ENCODE results near the gene SLC47A2.
"Not testable (repeated sequence)": the region's sequence is repeated elsewhere in the genome, so short reads cannot be mapped to it uniquely, and the experiment has no call there.

The SLC47A2 gene

DNA sequence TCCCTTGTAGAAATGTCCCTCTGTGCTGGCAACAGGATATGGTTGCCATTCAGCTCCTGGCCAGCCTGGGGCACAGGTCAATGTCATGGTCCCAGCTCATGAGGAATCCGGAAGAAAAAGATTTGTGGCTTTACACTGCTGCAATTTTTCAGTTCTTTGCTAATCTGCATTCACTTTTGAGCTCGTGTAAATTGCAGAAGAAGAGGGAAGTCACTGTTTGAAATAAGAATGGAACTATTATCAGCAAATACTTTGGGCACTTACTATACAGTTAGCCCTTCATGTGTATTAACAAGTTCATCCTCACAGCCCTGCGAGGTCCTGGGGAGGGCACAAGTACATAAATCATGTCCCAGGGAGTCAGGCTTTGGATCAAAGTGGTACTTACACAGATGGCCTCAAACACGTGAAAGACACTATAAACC lies 14.2 kb downstream of the SLC47A2 start:
- 86% methylated on average over 4 of the region's 4 CpGs for WGBS
- H3K4me3 ChIP-seq (ENCODE audit: low read length): no peak overlapping the region

DNA sequence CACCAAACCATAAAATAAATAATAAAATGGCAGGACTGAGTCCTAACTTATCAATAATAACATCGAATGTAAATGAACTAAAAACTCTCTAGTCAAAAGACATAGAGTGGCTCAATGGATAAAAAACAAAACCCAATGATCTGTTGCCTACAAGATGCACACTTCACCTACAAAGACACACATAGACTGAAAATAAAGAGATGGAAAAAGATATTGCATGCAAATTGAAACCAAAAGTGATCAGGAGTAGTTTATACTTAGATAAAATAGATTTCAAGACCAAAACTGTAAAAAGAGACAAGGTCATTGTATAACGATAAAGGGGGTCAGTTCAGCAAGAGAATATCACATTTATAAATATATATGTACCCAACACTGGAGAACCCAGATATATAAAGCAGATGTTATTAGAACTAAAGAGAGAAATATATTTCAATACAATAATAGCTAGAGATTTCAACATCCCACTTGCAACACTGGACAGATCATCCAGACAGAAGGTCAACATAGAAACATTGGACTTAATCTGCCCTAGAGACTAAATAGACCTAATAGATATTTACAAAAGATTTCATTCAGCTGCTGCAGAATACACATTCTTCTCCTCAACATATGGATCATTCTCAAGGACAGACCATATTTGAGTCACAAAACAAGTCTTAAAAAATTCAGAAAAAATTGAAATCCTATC lies 29.8 kb downstream of the SLC47A2 start:
- no peak overlapping the region for H3K27ac ChIP-seq (ENCODE audit: low read depth, low read length)
- peaks cover 19% of the 10 kb centered on the region; the same call in 1 of the 2 replicates for H3K9me3 ChIP-seq (ENCODE audit: insufficient read depth, low read depth, low read length)
- peaks cover 11% of the 10 kb centered on the region; the same call in 1 of the 2 replicates for H3K36me3 ChIP-seq (ENCODE audit: insufficient read depth, low read length)
- no peaks in the 10 kb centered on the region for H3K4me1 ChIP-seq (ENCODE audit: insufficient read depth, low read length)
- H3K27me3 ChIP-seq (ENCODE audit: insufficient read depth, low read length): no peaks in the 10 kb centered on the region
- H3K9ac ChIP-seq (ENCODE audit: low read depth, low read length): no peak overlapping the region
- WGBS: no CpG with 5 or more reads among the region's 2 CpGs
- no peak overlapping the region for H3K4me3 ChIP-seq (ENCODE audit: low read length)

More for the DNA sequence above, 14.2 kb downstream of the SLC47A2 start:
- Histone ChIP-seq H3K9ac (ENCODE audit: low read depth, low read length) (no peak overlapping the region), H3K9me3 (ENCODE audit: insufficient read depth, low read depth, low read length) (no peaks in the 10 kb centered on the region), H3K27me3 (ENCODE audit: insufficient read depth, low read length) (no peaks in the 10 kb centered on the region), H3K27ac (ENCODE audit: low read depth, low read length) (no peak overlapping the region), H3K36me3 (ENCODE audit: insufficient read depth, low read length) (no peaks in the 10 kb centered on the region), H3K4me1 (ENCODE audit: insufficient read depth, low read length) (peaks cover 20% of the 10 kb centered on the region)

DNA sequence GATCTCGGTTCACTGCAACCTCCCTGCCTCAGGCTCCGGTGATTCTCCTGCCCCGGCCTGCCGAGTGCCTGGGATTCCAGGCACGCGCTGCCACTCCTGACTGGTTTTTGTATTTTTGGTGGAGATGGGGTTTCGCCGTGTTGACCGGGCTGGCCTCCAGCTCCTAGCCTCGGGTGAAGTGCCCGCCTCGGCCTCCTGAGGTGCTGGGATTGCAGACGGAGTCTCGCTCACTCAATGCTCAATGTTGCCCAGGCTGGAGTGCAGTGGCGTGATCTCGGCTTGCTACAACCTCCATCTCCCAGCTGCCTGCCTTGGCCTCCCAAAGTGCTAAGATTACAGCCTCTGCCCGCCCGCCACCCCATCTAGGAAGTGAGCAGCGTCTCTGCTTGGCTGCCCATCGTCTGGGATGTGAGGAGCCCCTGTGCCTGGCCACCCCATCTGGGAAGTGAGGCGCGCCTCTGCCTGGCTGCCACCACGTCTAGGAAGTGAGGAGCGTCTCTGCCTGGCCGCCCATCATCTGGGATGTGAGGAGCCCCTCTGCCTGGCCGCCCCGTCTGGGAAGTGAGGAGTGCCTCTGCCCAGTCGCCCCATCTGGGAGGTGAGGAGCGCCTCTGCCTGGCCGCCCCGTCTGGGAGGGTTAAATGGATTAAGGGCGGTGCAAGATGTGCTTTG lies 31.3 kb downstream of the SLC47A2 start:
- H3K4me3 ChIP-seq (ENCODE audit: low read length); H3K27me3 ChIP-seq (ENCODE audit: insufficient read depth, low read length); H3K9ac ChIP-seq (ENCODE audit: low read depth, low read length); H3K27ac ChIP-seq (ENCODE audit: low read depth, low read length); H3K4me1 ChIP-seq (ENCODE audit: insufficient read depth, low read length): not testable (repeated sequence)
- WGBS: 92% methylated on average over 29 of the region's 32 CpGs
- peaks cover 16% of the 10 kb centered on the region; the same call in 1 of the 2 replicates for H3K36me3 ChIP-seq (ENCODE audit: insufficient read depth, low read length)
- H3K9me3 ChIP-seq (ENCODE audit: insufficient read depth, low read depth, low read length): peaks cover 20% of the 10 kb centered on the region; the same call in 1 of the 2 replicates

DNA sequence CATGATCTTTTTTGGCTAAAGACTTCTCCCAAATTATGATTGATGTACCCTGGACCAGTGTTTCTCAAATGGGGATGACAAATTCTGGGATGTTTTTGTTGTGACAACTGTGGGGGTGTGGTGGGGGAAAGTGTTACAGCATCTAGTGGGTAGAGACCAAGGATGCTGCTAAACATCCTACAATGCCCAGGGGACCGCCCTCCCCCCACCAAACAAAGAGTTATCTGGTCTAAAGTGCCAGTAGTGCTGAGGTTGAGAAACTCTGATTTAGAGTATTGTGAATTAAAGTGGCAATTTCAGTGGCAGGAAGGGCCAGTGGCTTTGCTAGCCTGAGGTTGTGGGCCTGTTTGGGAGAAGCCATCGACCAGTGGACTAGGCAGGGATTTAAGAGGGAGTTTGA lies 33.3 kb downstream of the SLC47A2 start:
- H3K4me1 ChIP-seq (ENCODE audit: insufficient read depth, low read length): no peaks in the 10 kb centered on the region
- 95% methylated on average over 1 of the region's 2 CpGs for WGBS
- no peaks in the 10 kb centered on the region for H3K27me3 ChIP-seq (ENCODE audit: insufficient read depth, low read length)
- peaks cover 33% of the 10 kb centered on the region for H3K9me3 ChIP-seq (ENCODE audit: insufficient read depth, low read depth, low read length)
- no peak overlapping the region for H3K27ac ChIP-seq (ENCODE audit: low read depth, low read length)
- peaks cover 34% of the 10 kb centered on the region for H3K36me3 ChIP-seq (ENCODE audit: insufficient read depth, low read length)
- H3K4me3 ChIP-seq (ENCODE audit: low read length): no peak overlapping the region
- no peak overlapping the region for H3K9ac ChIP-seq (ENCODE audit: low read depth, low read length)

DNA sequence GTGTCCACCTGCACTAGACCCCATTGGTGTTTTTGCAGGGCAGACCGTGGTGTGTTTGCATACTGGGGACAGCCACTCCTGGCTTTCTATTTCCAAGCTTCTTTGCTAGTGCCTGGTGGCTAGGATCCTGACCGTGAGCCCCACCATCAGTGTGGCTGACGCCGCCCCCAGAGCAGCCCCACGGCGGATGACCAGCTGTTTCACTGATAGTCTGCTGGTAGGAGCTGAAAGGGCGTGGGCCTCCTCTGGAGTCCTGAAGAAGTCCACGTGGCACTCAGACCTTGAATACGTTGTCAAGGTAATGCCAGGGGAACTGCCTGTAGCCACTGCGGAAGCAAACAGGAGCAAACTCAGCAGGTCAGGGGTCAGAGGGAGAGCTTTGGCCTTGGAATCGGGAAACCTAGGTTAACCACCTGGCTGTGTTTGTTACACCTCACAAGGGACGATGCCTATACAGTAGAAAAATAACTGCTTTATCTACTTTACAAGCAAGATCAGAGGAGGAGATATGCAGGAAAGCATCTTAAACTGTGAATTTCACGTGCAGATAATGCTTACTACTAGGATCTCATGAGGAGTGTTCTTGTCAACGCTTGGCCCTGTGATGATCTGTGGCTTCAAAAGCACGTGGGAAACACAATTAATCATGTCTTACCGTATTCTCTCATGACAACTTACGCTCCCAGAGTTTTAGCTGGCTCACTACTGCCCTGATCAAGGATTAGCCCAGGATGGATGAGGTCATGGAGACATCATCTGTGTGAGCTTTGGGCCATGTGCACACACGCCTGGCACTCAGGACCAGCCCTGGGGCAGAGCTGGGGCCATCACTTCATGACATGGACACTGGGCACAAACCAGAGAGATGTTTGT lies 37.6 kb downstream of the SLC47A2 start:
- Histone ChIP-seq H3K27me3 (ENCODE audit: insufficient read depth, low read length) (no peaks in the 10 kb centered on the region), H3K4me1 (ENCODE audit: insufficient read depth, low read length) (no peaks in the 10 kb centered on the region), H3K4me3 (ENCODE audit: low read length) (no peak overlapping the region), H3K36me3 (ENCODE audit: insufficient read depth, low read length) (peaks cover 72% of the 10 kb centered on the region), H3K9me3 (ENCODE audit: insufficient read depth, low read depth, low read length) (peaks cover 56% of the 10 kb centered on the region), H3K9ac (ENCODE audit: low read depth, low read length) (no peak overlapping the region), H3K27ac (ENCODE audit: low read depth, low read length) (no peak overlapping the region)
- WGBS: 97% methylated on average over 18 of the region's 18 CpGs

DNA sequence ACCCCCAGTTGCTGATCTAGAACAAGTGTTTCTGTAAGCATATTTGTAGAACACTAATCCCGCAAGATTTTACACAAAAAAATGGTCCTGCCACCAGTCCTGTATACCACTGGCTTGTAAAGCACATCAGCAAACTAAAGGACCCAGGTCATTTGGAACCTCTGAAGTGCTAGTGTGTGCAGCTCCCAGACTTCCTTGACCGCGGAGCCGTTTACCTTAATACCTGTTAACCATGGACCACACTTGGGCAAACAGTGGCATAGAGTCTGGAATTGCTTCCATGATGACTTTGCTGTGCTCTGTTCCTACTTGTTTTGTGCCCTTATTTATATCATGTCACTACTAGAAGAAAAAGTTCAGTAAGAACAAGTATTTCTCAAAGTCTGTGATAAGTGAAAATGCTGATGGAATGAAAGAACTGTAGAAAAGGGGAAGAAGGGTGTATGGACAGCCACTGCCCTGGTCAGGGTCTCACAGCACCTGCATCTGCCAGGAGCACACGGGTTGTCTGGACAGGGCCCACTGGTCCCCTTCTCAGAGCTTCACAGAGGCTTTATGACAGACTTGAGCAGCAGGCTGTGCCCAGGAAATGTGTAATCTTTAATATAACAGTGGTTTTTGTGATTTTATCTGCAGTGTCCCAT lies 38.5 kb downstream of the SLC47A2 start:
- Histone ChIP-seq H3K9ac (ENCODE audit: low read depth, low read length) (no peak overlapping the region), H3K4me1 (ENCODE audit: insufficient read depth, low read length) (no peaks in the 10 kb centered on the region), H3K4me3 (ENCODE audit: low read length) (no peak overlapping the region), H3K27me3 (ENCODE audit: insufficient read depth, low read length) (no peaks in the 10 kb centered on the region), H3K27ac (ENCODE audit: low read depth, low read length) (no peak overlapping the region), H3K9me3 (ENCODE audit: insufficient read depth, low read depth, low read length) (peaks cover 56% of the 10 kb centered on the region), H3K36me3 (ENCODE audit: insufficient read depth, low read length) (peaks cover 73% of the 10 kb centered on the region)
- WGBS: 91% methylated on average over 5 of the region's 5 CpGs

DNA sequence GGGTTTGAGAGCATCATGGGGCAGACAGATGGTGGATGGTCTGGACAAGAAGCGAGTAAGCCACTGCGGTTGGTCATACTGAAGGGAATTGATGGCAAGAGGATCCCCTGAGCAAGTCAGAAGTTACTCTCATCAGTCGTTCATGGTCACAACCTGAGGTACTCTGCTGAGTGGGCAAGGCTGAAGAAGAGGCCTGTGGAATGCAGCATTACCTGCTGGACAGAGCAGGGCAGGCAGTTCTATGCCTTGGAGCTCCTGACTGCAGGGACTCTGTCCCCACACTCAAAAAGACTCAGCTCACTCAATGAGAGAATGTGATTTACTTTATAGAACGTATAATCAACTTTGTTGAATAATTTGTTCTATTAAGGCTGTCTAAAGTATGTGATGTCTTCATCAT lies 39.5 kb downstream of the SLC47A2 start:
- WGBS: 95% methylated on average over 4 of the region's 4 CpGs
- Histone ChIP-seq H3K4me1 (ENCODE audit: insufficient read depth, low read length) (no peaks in the 10 kb centered on the region), H3K27me3 (ENCODE audit: insufficient read depth, low read length) (no peaks in the 10 kb centered on the region), H3K9me3 (ENCODE audit: insufficient read depth, low read depth, low read length) (peaks cover 53% of the 10 kb centered on the region), H3K9ac (ENCODE audit: low read depth, low read length) (no peak overlapping the region), H3K27ac (ENCODE audit: low read depth, low read length) (no peak overlapping the region), H3K36me3 (ENCODE audit: insufficient read depth, low read length) (peaks cover 80% of the 10 kb centered on the region), H3K4me3 (ENCODE audit: low read length) (no peak overlapping the region)

DNA sequence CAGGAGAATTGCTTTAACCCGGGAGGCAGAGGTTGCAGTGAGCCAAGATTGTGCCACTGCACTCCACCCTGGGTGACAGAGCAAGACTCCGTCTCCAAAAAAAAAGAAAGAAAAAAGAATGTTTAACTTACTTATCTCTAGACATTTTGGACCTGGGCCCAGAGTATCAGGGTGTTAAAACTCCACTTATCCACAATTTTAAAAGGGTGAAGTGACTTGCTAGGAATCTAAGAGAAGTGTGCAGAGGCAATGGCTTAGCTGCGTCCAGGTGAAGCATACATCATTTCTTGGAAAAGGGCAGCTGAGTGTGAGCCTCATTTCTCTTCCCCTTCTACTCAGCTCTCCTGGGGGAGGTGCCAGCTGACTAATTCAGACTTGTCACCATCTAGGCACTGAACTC lies 42.8 kb downstream of the SLC47A2 start:
- peaks cover 83% of the 10 kb centered on the region for H3K36me3 ChIP-seq (ENCODE audit: insufficient read depth, low read length)
- no peaks in the 10 kb centered on the region for H3K4me1 ChIP-seq (ENCODE audit: insufficient read depth, low read length)
- no peak overlapping the region for H3K9ac ChIP-seq (ENCODE audit: low read depth, low read length)
- no peaks in the 10 kb centered on the region for H3K27me3 ChIP-seq (ENCODE audit: insufficient read depth, low read length)
- H3K4me3 ChIP-seq (ENCODE audit: low read length): no peak overlapping the region
- H3K9me3 ChIP-seq (ENCODE audit: insufficient read depth, low read depth, low read length): peaks cover 36% of the 10 kb centered on the region
- no peak overlapping the region for H3K27ac ChIP-seq (ENCODE audit: low read depth, low read length)
- WGBS: 100% methylated on average over 3 of the region's 3 CpGs

DNA sequence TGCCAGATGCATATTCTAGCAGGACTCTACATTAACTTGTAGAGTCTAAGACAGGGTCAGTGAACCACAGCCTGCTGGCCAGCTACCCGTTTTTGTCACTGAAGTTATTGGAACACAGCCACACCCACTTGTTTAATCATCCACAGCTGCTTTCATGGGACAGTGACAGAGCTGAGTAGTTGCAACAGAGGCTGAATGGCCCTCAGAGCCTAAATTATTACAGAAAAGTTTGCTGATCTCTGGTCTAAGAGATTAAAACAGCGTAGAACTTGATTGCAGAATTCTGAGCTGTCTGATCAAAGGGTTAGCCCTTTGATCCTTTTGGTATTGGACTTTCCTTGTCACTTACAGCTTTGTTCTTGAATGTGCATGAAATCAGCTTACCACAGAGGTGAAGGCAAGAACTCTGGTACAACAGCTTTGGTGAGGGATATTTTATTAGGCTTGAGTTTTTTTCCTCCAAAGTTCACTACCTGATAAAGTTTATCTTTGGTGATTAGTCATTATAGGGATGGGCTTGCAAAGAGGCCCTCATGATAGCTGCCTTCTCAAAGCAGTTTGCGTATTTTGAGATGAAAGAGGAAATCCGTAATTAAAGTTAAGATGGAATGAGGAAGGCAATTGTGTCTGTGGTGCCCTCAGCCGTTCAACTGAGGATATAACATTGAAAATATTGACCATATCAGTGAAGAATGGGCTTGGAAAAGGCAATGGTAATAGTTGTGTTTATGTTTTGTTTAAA lies 44.2 kb downstream of the SLC47A2 start:
- 92% methylated on average over 5 of the region's 5 CpGs for WGBS
- Histone ChIP-seq H3K27ac (ENCODE audit: low read depth, low read length) (no peak overlapping the region), H3K27me3 (ENCODE audit: insufficient read depth, low read length) (no peaks in the 10 kb centered on the region), H3K4me1 (ENCODE audit: insufficient read depth, low read length) (no peaks in the 10 kb centered on the region), H3K4me3 (ENCODE audit: low read length) (no peak overlapping the region), H3K9me3 (ENCODE audit: insufficient read depth, low read depth, low read length) (peaks cover 21% of the 10 kb centered on the region), H3K9ac (ENCODE audit: low read depth, low read length) (no peak overlapping the region), H3K36me3 (ENCODE audit: insufficient read depth, low read length) (peaks cover 69% of the 10 kb centered on the region)

DNA sequence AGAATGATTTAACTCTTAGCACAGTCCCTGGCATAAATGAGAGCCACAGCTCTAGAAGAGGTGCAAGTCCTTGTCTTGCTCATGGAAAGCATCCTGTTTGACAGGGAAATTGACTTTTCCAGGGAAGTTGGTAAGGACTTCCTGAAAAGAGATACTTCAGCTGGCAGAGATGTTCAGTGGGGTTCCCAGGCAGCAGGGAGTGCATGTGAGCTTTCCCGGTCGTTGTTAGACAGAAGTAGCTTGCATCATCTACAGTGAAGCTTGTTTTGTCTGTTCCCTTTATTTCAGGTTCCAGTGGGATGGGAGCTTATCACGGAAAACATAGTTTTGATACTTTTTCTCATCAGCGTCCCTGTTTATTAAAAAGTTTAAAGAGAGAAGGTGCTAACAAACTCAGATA lies 45.0 kb downstream of the SLC47A2 start:
- peaks cover 65% of the 10 kb centered on the region for H3K36me3 ChIP-seq (ENCODE audit: insufficient read depth, low read length)
- no peak overlapping the region for H3K27ac ChIP-seq (ENCODE audit: low read depth, low read length)
- WGBS: 92% methylated on average over 4 of the region's 4 CpGs
- peaks cover 14% of the 10 kb centered on the region for H3K9me3 ChIP-seq (ENCODE audit: insufficient read depth, low read depth, low read length)
- H3K27me3 ChIP-seq (ENCODE audit: insufficient read depth, low read length): no peaks in the 10 kb centered on the region
- no peaks in the 10 kb centered on the region for H3K4me1 ChIP-seq (ENCODE audit: insufficient read depth, low read length)
- H3K9ac ChIP-seq (ENCODE audit: low read depth, low read length): no peak overlapping the region
- no peak overlapping the region for H3K4me3 ChIP-seq (ENCODE audit: low read length)

Data from HUES64 (cell line).